ENCODE measurements around the gene SLC38A3.

DNA sequence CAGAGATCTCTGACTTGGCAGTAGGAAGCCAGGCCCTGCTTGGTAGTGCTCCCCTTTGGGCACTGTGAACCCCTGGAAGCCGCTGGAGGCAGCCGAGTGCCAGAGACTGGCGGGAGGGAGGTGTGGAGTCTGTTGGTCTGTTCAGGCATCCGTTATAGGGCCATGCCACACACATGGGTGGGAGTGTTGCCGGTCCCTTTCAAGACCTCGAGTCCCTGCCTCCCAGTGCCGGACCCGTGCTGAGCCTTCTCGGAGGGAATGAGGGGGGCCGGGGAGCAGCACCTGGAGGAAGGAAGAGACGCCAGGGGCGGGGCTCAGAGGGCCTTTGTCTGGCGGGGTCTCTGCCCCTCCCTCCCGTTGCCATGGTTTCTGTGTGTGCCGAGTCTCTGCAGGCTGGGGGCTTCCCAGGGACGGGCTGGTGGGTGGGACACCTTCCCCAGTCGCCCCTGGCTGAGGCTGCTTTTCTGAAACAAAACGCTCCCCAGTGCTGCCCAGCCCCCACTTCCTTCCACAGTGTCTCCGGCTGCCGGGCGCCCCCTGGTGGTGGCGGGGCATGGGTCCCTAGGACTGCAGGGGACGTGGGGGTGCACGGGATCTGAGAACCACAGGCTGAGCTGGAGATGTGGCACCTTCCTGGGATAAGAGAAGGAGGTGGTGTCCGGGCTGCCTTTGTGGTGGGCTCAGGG is 40.9 kb downstream of the SLC38A3 start:
- TF ChIP-seq, protein P1, sequence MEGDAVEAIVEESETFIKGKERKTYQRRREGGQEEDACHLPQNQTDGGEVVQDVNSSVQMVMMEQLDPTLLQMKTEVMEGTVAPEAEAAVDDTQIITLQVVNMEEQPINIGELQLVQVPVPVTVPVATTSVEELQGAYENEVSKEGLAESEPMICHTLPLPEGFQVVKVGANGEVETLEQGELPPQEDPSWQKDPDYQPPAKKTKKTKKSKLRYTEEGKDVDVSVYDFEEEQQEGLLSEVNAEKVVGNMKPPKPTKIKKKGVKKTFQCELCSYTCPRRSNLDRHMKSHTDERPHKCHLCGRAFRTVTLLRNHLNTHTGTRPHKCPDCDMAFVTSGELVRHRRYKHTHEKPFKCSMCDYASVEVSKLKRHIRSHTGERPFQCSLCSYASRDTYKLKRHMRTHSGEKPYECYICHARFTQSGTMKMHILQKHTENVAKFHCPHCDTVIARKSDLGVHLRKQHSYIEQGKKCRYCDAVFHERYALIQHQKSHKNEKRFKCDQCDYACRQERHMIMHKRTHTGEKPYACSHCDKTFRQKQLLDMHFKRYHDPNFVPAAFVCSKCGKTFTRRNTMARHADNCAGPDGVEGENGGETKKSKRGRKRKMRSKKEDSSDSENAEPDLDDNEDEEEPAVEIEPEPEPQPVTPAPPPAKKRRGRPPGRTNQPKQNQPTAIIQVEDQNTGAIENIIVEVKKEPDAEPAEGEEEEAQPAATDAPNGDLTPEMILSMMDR (IDR thresholded peaks at IDR 0.05): peak; percentile 97
- TF ChIP-seq ZFX (IDR thresholded peaks at IDR 0.05; ENCODE audit: borderline replicate concordance): no peak
